H7 (cell line): ENCODE measurements around the gene TNFSF10. TPM values are rescaled to one million over a fixed set of nuclear protein-coding genes. Genes with fewer than 3 reads are reported as not detected.

Experiments used
- DNase-seq: peaks from one replicate; pipeline ENCODE4 v3.0.0; 2012
- H3K27me3 ChIP-seq: 2 replicates; pipeline ENCODE4 v1.6.0; 2011; ENCODE audit warnings: mild to moderate bottlenecking, low read length; ENCODE audit not compliant: control insufficient read depth, insufficient read depth
- H3K36me3 ChIP-seq: replicated peaks from 2 replicates; pipeline ENCODE4 v1.5.1; 2011; ENCODE audit warnings: low read length; ENCODE audit not compliant: control insufficient read depth, insufficient read depth
- H3K4me3 ChIP-seq: 2 replicates; pipeline ENCODE4 v1.5.1; 2011; ENCODE audit warnings: low read depth, mild to moderate bottlenecking, control low read depth, low read length, moderate library complexity; ENCODE audit not compliant: insufficient read depth
- total RNA-seq: library from RNA; depleted of rRNA; stranded (reverse); fragments of >200 nt; shearing (Covaris generic); gene quantifications from 2 replicates; pipeline ENCODE4 v1.2.3, GENCODE V29; 2014; rRNA removed

Gene TNFSF10
- total RNA-seq, 1 experiment from 2014 or later = not detected

DNA sequence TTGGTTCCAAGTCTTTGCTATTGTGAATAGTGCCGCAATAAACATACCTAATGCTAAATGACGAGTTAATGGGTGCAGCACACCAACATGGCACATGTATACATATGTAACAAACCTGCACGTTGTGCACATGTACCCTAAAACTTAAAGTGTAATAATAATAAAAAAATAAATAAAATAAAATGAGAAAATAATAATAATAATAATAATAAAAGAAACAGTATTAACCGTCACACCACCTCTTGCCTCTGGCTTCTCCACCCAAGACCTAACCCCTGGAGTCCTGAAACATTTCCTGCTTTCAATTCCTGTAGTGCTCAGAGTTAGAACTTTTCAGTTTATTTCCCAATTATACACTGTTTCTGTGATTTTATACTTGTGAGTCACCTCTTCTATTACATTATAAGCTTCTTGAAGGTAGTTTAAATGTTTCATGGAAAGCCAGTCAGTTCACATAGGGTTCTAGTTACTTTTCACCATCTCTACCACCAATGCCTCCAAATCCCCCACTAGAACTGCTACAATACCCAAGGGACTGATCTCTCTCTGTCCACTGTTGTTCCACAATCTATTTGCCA lies 56.6 kb downstream of the TNFSF10 start:
- Histone ChIP-seq H3K4me3 (no peak overlapping the region), H3K36me3 (no peaks in the 10 kb centered on the region), H3K27me3 (no peaks in the 10 kb centered on the region)
- DNase-seq = no peak

DNA sequence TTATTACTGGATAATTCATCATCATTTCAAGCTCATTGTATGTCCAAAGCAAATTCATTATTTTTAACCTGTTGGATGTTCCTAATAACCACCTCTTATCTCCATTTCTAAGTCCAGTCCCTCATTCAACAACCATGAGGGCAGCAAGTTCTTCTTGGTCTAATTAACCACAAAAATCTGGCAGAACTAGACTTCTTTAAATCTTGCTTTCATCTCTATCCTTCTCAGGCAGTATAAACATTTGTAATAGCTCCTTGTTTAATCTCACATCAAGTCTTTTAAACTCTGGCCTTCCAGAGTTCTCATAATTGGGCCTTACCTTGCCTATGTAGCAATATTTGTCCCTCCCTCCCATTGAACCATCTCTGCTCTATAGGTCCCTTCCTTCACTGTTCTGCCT lies 57.9 kb downstream of the TNFSF10 start:
- Histone ChIP-seq H3K27me3 (no peaks in the 10 kb centered on the region), H3K4me3 (no peak overlapping the region), H3K36me3 (no peaks in the 10 kb centered on the region)
- DNase-seq = no peak

DNA sequence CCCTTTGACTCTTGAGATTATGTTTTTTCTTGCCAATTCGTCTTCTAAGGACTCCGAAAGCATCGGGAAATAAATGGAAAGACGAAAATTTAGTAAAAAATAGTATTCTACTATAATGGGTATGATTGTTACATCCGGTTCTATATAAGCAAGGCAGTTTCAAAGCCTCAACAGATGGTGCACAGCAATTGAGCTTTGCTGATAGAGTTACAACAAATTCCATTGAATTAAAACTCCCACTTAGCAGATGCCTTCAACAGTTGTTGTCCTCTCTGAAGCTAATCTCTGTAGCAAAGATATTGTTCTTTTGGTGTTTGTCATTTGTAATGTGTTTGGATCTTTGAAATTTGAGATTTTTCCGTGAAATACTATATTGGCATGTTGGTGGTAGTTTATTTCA lies 58.9 kb downstream of the TNFSF10 start:
- DNase-seq = no peak
- no peaks in the 10 kb centered on the region for H3K27me3 ChIP-seq
- H3K36me3 ChIP-seq = no peaks in the 10 kb centered on the region
- H3K4me3 ChIP-seq = no peak overlapping the region

DNA sequence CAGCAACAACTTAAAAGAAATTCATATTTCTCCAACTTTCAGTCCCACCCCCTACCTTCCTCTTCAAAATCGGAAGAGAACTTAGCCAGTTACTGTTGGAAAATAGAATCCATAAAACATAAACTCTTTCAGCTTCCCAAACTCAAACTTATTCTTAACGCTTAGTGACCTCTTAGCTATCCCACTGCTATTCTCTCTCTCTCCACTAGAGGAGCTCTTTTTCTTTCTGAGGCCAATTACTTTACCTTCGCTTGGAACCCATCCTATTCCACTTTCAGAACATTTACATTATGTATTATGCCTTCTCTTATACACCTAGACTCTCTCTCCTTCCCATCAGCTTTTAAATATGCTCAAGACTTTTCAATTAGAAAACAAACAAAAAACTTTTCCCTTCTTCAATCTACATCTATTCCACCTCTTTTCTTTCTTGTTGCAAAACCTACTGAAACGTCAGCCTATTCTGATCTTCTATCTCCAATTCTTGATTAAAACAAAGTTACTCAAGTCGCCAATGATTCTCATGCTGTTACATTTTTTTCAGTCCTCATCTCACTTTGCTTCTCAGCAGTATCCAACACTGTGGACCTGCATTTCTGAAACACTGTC lies 61.6 kb downstream of the TNFSF10 start:
- Histone ChIP-seq H3K27me3 (no peaks in the 10 kb centered on the region), H3K4me3 (no peak overlapping the region), H3K36me3 (no peaks in the 10 kb centered on the region)
- peak; percentile 54 for DNase-seq

DNA sequence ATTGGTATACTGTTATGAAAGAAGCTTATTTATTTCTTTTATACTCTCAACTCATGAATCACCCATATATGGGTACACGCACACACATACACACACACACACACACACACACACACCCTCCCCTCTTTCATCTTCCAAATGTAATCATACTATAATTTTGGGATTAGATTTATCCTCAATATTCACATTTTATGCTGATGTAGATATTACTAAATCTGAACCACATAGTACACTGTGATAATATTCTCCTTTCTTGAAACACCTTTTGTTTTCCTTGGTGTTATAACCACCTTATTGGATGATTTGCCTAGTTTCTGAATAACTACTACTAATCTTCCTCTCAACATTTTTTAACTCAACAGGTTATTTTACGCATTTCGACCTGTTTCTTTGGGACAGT lies 66.8 kb downstream of the TNFSF10 start:
- DNase-seq = no peak
- Histone ChIP-seq H3K36me3 (no peaks in the 10 kb centered on the region), H3K27me3 (no peaks in the 10 kb centered on the region; the same call in 1 of the 2 replicates), H3K4me3 (no peak overlapping the region)

Other genes starting within 250 kb of the TNFSF10 start
- not detected in 2 replicates for gene GHSR, start 75.0 kb downstream of the TNFSF10 start, total RNA-seq
- 2.7 and 3.9 TPM in 2 replicates for gene NCEH1, start 187.6 kb upstream of the TNFSF10 start, total RNA-seq
- 78.2 and 117 TPM in 2 replicates for gene ECT2, start 227.3 kb upstream of the TNFSF10 start, total RNA-seq